Lower lobe of right lung (tissue), 2 donors: ENCODE measurements around the gene HELB. TPM values are rescaled to one million over a fixed set of nuclear protein-coding genes. Genes with fewer than 3 reads are reported as not detected.

ENCODE experiments used
- ATAC-seq, 2 donors: fragments of 200-7000 bp; cut with Tn5 transposase; one replicate each; pipeline ENCODE4 v1.9.1; 2020 to 2022; ENCODE audit warnings: mild to moderate bottlenecking in 2 of 2, moderate library complexity in 2 of 2
- DNase-seq: peaks from one replicate; pipeline ENCODE4 v3.0.0-alpha.2; 2020
- H3K27ac ChIP-seq: fragments of 200-600 bp; one replicate; pipeline ENCODE4 v1.8.0; 2022
- H3K27me3 ChIP-seq: fragments of 200-600 bp; one replicate; pipeline ENCODE4 v1.8.0; 2022; ENCODE audit warnings: low read depth
- H3K36me3 ChIP-seq: fragments of 200-600 bp; one replicate; pipeline ENCODE4 v1.8.0; 2022; ENCODE audit warnings: mild to moderate bottlenecking
- H3K4me1 ChIP-seq: fragments of 200-600 bp; one replicate; pipeline ENCODE4 v1.8.0; 2022
- H3K4me3 ChIP-seq: fragments of 200-600 bp; one replicate; pipeline ENCODE4 v1.8.0; 2022; ENCODE audit warnings: mild to moderate bottlenecking
- H3K9me3 ChIP-seq: fragments of 200-600 bp; one replicate; pipeline ENCODE4 v1.8.0; 2022
- CTCF ChIP-seq: fragments of 200-600 bp; IDR thresholded peaks from one replicate; pipeline ENCODE4 v1.8.0; 2022; ENCODE audit warnings: antibody characterized with exemption, mild to moderate bottlenecking
- intact Hi-C: fragments of 100-400 bp; cut with DNase I; formaldehyde crosslinking; loops from one replicate; pipeline ENCODE4 v1.11.0; 2022
- total RNA-seq: library from RNA; stranded (reverse); fragmentation: NEBNext Ultra II Directional; extraction: Animal tissue kit (Norgen Biotek cat#: 25700); gene quantifications from one replicate; pipeline ENCODE4 v1.2.1, GENCODE V29; 2021
- donor health status: DM: no; HTN: yes; CAD: no; lungs with severe emphysema.

Gene HELB
- total RNA-seq, 1 donor from 2014 or later: 6.4 TPM

- Histone ChIP-seq H3K4me3 (no peak overlapping the region), H3K9me3 (no peaks in the 10 kb centered on the region), H3K4me1 (no peaks in the 10 kb centered on the region), H3K36me3 (peaks cover 15% of the 10 kb centered on the region), H3K27me3 (no peaks in the 10 kb centered on the region), H3K27ac (no peak overlapping the region)
- no peak for DNase-seq
- TF ChIP-seq CTCF: no peak
- no peak for ATAC-seq
- intact Hi-C loops: no loop called here
Measured at GRCh38 chr12:66329941-66330340, 27.6 kb downstream of the HELB start.

GRCh38 chr12:66331016-66331415, 28.7 kb downstream of the HELB start:
- no peak for TF ChIP-seq CTCF
- DNase-seq (no peak), ATAC-seq (no peak)
- H3K9me3 ChIP-seq: no peaks in the 10 kb centered on the region
- H3K36me3 ChIP-seq: peaks cover 15% of the 10 kb centered on the region
- H3K27me3 ChIP-seq: no peaks in the 10 kb centered on the region
- no peak overlapping the region for H3K27ac ChIP-seq
- no peak overlapping the region for H3K4me3 ChIP-seq
- no peaks in the 10 kb centered on the region for H3K4me1 ChIP-seq
- intact Hi-C loops: no loop called here

GRCh38 chr12:66331814-66332213, 29.5 kb downstream of the HELB start:
- intact Hi-C loops: no loop called here
- H3K4me1 ChIP-seq: no peaks in the 10 kb centered on the region
- TF ChIP-seq CTCF: no peak

GRCh38 chr12:66335746-66336145, 33.5 kb downstream of the HELB start:
- H3K27ac ChIP-seq: no peak overlapping the region
- H3K27me3 ChIP-seq: no peaks in the 10 kb centered on the region
- H3K9me3 ChIP-seq: no peaks in the 10 kb centered on the region
- H3K36me3 ChIP-seq: peaks cover 39% of the 10 kb centered on the region
- ATAC-seq (no peak), DNase-seq (no peak)
- H3K4me3 ChIP-seq: no peak overlapping the region
- H3K4me1 ChIP-seq: no peaks in the 10 kb centered on the region
- TF ChIP-seq CTCF: no peak
- intact Hi-C loops: no loop called here

More at GRCh38 chr12:66331814-66332213, 29.5 kb downstream of the HELB start:
- H3K36me3 ChIP-seq: peaks cover 15% of the 10 kb centered on the region
- H3K9me3 ChIP-seq: no peaks in the 10 kb centered on the region
- DNase-seq: no peak
- ATAC-seq: no peak
- H3K4me3 ChIP-seq: no peak overlapping the region
- H3K27me3 ChIP-seq: no peaks in the 10 kb centered on the region
- no peak overlapping the region for H3K27ac ChIP-seq

GRCh38 chr12:66337381-66338010, 35.2 kb downstream of the HELB start:
- DNase-seq (no peak), ATAC-seq (no peak)
- Histone ChIP-seq H3K9me3 (peaks cover 16% of the 10 kb centered on the region), H3K4me1 (no peaks in the 10 kb centered on the region), H3K4me3 (no peak overlapping the region), H3K27me3 (no peaks in the 10 kb centered on the region), H3K27ac (no peak overlapping the region), H3K36me3 (peaks cover 27% of the 10 kb centered on the region)
- intact Hi-C loops: no loop called here
- no peak for TF ChIP-seq CTCF
